Measurements from ENCODE around the gene AXIN2.

- no peak for TF ChIP-seq EZH2 (IDR thresholded peaks at IDR 0.05; ENCODE audit: borderline replicate concordance, low read depth, low read length, poor library complexity, severe bottlenecking)
- TF ChIP-seq CTCF (conservative IDR thresholded peaks at IDR 0.05; ENCODE audit: low read depth, low read length) = no peak
Observed at GRCh38 chr17:65545705-65546523, 15.5 kb downstream of the AXIN2 start.
